ENCODE results near the gene WDR62.

WDR62 gene

DNA sequence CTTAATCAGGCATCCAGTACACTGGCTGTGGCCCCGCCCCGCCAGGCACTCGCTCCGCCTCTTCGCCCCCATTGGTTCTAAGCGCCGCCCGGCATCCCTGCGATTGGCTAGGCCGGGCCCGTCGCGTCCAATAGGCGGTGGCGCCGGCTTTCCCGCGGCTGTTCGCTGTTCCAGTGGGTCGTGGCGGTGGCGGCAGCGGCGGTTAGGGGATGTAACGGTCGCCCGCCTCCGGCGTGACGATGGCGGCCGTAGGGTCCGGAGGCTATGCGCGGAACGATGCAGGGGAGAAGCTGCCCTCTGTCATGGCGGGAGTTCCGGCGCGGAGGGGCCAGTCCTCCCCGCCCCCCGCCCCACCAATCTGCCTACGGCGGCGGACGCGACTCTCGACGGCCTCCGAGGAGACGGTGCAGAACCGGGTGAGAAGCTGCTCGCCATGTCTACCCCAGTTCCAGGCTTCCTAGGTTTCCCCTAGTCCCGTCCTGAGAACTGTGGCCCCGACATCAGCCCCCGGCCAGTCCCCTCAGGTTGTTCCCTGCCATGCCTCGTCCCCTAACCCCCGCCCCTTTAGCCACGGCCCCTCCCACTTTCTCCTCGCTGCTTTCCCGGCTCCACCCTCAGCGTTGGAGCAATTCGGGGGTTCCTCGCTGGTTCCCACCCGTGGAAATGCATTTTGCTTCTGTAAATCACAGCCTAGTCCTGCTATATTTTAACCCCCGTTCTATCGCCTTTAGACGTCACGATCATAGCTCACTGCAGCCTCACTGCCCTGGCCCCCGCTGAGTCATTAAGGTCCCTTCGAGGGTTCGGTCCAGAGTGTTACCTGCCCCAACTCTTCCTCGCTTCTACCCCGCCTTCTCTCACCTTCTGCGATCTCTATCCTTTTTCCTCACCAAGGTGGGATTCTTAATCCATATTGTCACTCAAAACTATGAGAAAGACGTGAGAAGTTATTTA, at the start of gene WDR62:
Gene WDR62, plus strand, starts transcription at position 165 of the 954 bp plus-strand sequence. Its CDS starts 75 bp downstream, at position 240.
- DNase-seq (ENCODE audit: low read depth in 3 of 3) = peak; percentile 86 to 96 (median 88)

GRCh38 chr19:36006955-36007354, 47.7 kb upstream of the WDR62 start:
- no peak for DNase-seq (ENCODE audit: low read depth in 3 of 3)

DNA sequence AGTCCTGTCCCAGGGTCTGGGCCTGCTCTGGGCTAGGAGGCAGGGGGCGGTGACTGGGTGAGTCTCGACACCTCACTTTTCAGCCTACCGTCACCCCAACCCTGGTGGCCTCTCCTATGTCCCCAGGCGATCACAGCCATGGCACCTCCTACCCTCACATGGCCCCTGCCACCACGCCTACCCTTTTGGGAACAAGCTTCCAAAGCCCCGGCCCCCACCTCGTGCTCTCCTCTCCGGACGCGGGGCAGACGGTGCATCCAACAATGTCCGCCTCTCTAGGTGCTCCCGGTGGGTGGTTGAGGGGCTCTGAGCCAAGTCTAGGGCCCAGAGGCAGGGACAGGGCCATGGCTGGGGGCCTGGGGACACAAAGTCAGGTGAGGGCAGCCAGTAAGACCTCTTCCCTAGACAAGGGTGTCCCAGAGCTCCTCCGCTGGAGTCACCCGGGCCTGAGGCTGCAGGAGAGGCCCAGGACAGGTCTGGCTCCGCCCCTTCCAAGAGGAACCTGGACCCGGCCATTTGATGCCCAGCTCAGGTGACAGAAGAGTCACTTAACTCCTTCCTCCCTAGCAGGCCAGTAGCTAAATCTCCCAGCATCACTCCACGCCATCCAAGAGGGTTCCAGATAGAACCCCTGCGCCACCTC, 46.2 kb upstream of the WDR62 start, which contains the start of gene SYNE4:
Gene SYNE4, minus strand, starts transcription at position 478 of the 643 bp plus-strand sequence. Its CDS starts 132 bp downstream, at position 346.
- no peak for DNase-seq (ENCODE audit: low read depth in 3 of 3)

- peak in 1 of 3 experiments; percentile 56 for DNase-seq (ENCODE audit: low read depth in 3 of 3)
Measured at GRCh38 chr19:36009220-36009619, 45.5 kb upstream of the WDR62 start.

GRCh38 chr19:36009633-36010379, 44.9 kb upstream of the WDR62 start:
- DNase-seq (ENCODE audit: low read depth in 3 of 3) = no peak

DNA sequence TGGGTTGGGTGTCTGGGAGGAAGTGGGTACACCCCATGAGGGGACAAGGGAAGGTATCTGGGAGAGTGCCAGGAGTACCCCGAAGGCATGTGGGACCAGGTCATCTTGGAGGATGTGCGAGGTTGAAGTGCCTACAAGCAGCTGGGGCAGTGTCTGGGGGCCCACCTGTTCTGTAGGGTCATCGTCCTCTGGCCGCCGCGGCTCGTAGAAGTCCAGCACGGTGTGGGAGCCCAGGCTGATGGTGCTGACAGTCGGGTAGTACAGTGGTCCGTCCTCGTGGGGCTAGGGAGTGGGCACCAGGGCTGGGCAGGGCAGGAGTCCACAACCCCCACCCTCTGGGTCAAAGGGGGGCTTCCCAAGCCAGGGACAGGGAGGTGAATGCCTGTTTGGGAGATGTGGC, 44.3 kb upstream of the WDR62 start:
- DNase-seq (ENCODE audit: low read depth in 3 of 3) = no peak

GRCh38 chr19:36013280-36014011, 41.3 kb upstream of the WDR62 start:
- DNase-seq (ENCODE audit: low read depth in 3 of 3) = no peak

DNA sequence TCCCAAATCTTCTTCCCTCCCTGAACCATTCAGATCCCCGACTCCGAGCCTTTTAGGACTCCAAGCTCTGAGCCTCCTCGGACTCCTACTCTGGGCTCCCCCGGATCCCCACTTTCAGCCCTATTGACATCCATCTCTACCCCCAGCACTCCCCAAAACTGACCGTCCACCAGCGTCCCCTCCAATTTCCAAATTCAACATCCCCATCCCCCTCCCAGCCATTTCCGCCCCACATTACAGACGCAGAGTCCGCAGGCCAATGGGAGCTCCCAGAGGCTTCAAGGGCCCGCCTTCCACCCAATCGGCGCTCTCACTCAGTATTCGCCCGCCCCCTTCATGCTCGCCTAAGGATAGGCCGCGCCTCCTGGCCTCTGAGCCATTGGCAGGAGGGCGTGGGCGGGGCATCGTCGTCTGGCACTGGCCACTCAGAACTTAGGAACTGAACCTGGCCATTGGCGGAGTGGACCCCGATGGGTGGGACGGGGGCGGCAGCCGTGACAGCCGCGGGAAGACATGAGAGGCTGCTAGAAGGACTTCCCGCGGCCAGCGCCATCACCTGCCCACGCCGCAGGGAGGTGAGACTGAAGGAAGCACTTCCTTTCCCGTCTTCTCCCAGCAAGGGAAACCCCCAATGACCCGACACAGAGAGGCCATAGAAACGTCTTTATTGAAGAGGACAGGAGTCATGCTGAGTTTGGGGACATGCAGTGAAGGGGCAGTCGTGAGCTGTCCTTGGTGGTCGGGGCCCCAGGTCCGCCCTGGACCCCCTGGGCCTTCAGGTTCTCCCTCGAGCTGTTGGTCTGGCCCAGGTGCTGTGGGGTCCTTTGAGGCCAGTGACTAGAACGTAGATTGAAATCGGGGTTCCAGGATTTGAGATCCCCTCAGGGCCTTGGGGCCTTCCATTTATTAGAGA, 40.4 kb upstream of the WDR62 start, which contains the start of gene ALKBH6:
Gene ALKBH6, minus strand, starts transcription at position 202 of the 913 bp plus-strand sequence. CDS start 816 bp downstream, outside the sequence.
- peak; percentile 99 to 100 (median 100) for DNase-seq (ENCODE audit: low read depth in 3 of 3)

DNA sequence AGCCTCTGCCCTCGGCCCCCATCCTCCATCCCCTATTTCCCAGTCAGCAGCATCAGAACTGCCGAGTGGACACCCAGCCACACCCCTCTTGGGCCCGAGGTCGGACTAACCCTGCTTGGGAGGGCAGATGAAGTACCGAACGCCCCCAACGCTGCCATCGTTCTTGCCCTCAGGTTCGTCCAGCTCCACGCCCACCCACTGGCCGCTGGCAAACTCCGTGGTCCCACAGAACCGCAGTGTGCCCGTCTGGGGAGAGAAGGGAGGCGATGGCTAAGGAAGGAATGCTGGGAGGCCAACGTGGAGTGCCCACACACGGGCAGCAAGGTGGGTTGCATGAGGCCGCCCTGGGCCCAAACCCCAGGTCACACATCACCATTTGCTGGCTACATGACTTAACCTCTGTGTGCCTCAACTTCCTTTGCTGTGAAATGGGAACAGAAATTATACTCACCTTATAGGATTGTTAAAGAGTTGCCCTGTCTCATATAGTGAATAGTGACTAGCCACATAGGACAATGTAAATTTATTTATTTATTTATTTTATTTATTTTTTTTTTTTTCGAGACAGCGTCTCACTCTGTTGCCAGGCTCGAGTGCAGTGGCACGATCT, 35.5 kb upstream of the WDR62 start:
- no peak for DNase-seq (ENCODE audit: low read depth in 3 of 3)

DNA sequence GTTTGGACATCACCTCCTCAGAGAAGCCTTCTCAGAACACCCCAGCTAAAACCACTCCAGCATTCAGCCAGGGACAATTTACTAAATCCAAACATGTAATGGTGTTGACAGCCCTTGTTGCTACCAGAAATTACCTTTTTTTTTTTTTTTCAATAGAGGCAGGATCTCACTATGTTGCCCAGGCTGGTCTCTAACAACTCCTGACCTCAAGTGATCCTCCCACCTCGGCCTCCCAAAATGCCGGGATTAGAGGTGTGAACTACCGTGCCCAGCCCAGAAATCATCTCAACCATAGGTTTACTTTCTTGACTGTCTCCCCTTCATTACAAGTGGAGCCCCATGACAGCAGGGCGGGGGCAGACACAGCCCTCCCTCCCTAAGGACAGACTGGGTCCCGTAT, 31.3 kb upstream of the WDR62 start:
- no peak for DNase-seq (ENCODE audit: low read depth in 3 of 3)

DNA sequence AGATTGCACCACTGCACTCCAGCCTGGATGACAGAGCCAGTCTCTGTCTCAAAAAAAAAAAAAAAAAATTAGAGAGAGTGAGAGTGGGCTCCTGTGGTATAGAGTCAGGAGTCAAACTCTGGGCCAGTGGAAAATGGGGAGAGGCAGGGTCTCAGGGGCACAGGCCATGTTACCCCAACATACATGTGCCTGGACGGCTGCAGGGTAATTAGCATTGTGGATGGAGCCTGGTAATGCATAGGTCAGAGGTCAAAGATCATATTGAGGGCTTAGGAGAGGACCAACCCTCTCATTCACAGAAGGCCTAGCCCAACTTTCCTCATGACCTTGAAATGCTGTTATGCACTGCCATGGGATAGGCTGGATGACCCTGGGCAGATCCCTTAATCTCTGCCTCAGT, 29.2 kb upstream of the WDR62 start:
- DNase-seq (ENCODE audit: low read depth in 3 of 3) = no peak

- no peak for DNase-seq (ENCODE audit: low read depth in 3 of 3)
Measured at GRCh38 chr19:36026091-36026876, 28.4 kb upstream of the WDR62 start.

DNA sequence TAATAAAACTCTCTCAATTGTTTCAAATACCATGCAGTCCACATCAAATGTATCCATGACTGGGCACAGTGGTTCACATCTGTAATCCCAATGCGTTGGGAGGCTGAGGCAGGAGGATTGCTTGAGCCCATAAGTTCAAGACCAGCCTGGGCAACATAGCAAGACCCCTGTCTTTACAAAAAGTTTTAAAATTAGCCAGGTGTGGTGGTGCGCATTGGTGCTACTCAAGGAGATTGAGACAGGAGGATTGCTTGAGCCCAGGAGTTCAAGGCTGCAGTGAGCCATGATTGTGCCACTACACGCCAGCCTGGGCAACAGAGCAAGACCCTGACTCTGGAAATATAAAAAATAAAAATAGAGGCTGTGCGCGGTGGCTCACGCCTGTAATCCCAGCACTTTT, 27.0 kb upstream of the WDR62 start:
- DNase-seq (ENCODE audit: low read depth in 3 of 3) = no peak

GRCh38 chr19:36028313-36029041, 26.2 kb upstream of the WDR62 start:
- DNase-seq (ENCODE audit: low read depth in 3 of 3) = no peak

- no peak for DNase-seq (ENCODE audit: low read depth in 3 of 3)
Measured at GRCh38 chr19:36030264-36031148, 24.2 kb upstream of the WDR62 start.

DNA sequence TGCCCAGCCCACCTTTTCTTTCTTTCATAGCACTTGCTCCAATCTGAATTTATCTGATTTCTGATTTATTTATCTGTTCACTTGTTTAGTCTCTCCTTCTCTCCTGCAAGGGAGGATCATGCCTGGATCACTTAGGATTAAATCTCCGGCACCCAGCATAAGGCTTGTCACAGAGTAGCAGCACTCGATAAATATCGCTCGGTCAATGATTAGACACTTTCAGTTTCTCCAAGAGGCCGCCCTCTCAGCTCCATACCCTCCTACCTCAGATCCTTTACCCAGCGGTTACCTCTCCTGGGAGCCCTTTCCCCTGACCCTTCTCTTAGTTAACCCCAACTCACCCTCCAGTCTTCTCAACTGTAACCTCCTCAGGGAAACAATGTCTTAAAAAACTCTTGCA, 23.4 kb upstream of the WDR62 start:
- DNase-seq (ENCODE audit: low read depth in 3 of 3) = no peak

Measured in stimulated activated CD4-positive, alpha-beta T cell treated with anti-CD3 and anti-CD28 coated beads, TNF-alpha, amount 100 ng/mL, for 24 hours (primary cell).